NCI-H2227 (cell line): ENCODE results near the gene TYW1.
"Not testable (repeated sequence)": the region's sequence is repeated elsewhere in the genome, so short reads cannot be mapped to it uniquely, and the experiment has no call there.

Experiments used
- DNase-seq: peaks from one replicate; lab custom pipeline; 2025; ENCODE audit not compliant: unreplicated experiment; lab: John Stamatoyannopoulos, UW

Gene TYW1, protein sequence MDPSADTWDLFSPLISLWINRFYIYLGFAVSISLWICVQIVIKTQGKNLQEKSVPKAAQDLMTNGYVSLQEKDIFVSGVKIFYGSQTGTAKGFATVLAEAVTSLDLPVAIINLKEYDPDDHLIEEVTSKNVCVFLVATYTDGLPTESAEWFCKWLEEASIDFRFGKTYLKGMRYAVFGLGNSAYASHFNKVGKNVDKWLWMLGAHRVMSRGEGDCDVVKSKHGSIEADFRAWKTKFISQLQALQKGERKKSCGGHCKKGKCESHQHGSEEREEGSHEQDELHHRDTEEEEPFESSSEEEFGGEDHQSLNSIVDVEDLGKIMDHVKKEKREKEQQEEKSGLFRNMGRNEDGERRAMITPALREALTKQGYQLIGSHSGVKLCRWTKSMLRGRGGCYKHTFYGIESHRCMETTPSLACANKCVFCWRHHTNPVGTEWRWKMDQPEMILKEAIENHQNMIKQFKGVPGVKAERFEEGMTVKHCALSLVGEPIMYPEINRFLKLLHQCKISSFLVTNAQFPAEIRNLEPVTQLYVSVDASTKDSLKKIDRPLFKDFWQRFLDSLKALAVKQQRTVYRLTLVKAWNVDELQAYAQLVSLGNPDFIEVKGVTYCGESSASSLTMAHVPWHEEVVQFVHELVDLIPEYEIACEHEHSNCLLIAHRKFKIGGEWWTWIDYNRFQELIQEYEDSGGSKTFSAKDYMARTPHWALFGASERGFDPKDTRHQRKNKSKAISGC

DNA sequence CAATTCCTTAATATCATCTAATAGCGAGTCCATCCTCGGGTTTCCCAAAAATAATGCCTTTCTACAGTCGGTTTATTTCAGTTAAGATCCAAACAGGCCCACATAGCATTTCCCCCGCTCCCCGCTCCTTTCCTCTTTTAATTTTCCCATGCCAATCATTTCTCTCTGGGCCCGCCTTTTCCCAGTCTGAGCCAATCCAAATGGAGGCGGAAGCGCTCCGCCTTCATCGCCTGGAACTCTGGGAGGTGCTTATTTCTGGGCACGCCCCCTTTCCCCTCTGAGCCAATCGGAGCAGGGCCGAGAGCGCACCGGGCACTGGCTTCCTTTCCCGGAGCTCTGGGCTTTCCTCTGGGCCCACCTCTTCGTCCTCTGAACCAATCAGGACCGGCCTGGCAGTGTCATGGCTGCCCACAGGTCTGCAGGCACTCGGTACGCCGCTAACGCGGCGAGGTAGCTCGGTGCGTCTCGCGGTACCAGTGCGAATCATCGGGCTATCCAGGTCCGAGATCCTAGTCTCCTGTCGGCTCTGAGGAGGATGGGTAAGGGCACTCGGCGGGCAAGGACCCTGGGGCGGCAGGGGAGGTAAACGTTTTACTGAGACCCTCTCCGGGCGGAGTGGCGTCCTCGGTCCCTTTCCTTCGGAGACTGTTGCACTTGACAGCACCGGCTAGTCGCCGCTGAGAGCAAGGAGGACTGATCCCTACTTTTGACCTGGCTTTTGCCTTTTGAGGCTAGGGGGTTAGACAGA lies at the start of gene TYW1:
TSS of gene TYW1 (plus strand) at position 390 of the 748 bp plus-strand sequence. CDS start at position 536, 146 bp downstream.
- DNase-seq, result peak; percentile 99

DNA sequence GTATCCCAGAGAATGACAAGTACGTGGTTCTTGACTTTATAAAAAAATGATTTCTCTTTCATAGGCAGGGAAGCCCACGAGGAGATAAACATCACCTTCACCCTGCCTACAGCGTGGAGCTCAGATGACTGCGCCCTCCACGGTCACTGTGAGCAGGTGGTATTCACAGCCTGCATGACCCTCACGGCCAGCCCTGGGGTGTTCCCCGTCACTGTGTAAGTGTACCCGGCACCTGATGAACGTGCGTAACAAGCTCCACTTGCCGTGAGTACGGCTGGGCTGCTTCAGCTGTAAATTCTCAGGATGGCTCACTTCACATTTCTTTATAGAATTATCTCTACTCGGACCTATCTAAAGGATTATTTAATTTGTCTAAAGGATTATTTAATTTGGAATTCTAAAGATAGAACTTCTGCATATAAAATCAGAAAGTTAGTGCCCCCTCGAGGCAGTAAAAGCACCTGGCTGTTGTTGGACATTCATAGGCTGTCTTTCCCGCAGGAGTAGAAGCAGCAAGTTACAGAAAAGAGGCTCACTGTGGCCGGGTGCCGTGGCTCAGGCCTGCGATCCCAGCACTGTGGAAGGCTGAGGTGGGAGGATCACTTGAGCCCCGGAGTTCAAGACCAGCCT lies 48.0 kb upstream of the TYW1 start:
- DNase-seq, result no peak

DNA sequence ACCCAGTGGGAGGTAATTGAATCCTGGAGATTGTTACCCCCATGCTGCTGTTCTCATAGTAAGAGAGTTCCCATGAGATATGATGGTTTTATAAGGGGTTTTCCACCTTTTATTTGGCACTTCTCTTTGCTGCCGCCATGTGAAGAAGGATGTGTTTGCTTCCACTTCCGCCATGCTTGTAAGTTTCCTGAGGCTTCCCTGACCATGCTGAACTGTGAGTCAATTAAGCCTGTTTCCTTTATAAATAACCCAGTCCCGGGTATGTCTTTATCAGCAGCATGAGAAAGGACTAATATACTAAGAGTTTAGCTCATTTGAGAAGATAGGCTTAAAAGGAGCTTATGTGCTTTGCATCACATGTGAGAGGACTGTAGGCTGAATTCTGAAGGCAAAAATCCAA lies 46.3 kb upstream of the TYW1 start:
- DNase-seq, result no peak

DNA sequence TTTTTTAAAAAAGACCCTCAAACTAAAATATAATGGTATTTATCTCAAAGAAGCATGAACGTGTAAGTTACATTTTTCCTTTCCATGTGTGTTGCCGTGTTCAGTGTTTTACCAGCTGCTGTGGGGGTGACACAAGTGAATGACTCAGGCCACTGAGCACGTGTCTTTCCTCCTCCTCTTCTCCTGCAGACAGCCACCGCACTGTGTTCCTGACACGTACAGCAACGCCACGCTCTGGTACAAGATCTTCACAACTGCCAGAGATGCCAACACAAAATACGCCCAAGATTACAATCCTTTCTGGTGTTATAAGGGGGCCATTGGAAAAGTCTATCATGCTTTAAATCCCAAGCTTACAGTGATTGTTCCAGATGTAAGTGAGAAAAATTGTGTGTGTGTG lies 45.9 kb upstream of the TYW1 start:
- DNase-seq, result no peak

DNA sequence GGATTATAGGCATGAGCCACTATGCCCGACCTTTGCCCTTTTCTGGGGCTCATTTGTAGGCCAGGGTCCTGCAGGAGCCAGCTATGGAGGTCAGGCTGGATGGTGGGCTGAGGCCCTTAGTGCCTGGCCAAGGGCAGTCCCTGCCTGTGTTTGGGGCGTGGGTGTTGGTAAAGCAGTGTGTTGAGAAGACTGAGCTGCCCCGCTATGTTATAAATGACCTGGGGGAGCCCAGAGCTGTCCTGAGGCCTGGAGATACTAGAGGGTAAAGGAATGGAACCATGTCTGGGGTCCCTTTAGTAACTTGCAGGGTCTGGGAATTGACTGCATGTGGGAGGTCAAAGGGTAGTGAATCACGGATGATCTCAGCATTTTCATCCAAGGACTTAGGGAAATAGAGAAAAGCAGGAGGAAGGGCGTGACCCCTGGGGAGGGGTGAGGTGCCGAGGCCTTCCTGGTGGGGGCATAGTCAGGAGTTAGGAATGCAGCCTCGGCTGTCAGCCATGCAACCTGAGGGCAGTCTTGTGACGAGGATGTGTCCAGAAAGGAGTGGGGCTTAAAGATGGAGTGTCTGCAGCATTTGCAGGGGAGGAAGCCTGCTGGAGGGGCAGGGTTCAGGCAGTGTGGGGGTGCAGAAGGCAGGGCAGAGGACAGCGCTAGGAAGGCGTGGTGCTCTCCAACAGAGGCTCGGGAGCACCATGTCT lies 44.1 kb upstream of the TYW1 start:
- DNase-seq, result no peak

DNA sequence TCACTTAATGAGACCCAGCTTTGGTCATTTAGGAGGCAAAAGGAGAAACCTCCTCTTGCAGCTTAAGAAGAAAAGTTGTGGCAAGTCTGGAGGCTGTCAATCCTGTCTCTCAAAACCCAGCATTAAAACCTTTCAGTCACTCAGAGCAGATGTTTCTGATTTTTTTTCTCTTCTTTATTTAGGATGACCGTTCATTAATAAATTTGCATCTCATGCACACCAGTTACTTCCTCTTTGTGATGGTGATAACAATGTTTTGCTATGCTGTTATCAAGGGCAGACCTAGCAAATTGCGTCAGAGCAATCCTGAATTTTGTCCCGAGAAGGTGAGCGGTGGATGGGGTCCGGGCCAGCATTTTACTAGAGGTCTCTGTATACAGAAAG lies 43.6 kb upstream of the TYW1 start:
- no peak for DNase-seq

DNA sequence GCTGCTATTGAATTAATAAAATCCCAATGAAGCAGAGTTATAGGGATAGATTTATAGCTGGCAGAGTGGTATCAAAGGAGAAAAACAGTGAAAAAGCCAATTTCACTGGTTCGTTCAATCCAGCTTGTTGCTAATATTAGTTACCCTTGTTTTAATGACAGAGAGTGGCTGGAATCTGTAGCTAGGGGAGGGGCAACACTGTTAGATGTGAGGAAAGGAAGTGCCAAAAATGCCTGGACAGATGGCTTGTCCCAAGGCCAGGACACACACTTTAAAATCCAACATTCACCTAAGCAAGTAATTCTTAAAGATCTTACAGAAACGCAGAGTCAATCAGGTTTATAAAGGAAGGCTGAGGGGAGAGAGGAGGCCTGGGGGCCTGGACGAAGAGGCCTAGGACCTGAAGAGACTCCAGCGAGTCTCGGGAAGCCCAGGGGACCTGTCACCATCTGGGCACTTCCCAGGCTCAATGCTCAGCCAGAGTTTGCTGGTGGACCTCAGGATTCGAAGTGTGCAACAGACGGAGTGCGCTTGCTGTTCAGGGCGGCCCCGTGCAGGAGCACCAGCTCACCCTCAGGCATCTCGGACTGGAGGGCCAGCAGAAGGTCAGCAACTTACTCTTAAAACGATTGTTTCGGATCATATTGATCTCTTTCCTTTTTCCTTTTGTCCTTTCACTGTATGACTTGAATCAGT lies 38.9 kb upstream of the TYW1 start:
- DNase-seq, result no peak

DNA sequence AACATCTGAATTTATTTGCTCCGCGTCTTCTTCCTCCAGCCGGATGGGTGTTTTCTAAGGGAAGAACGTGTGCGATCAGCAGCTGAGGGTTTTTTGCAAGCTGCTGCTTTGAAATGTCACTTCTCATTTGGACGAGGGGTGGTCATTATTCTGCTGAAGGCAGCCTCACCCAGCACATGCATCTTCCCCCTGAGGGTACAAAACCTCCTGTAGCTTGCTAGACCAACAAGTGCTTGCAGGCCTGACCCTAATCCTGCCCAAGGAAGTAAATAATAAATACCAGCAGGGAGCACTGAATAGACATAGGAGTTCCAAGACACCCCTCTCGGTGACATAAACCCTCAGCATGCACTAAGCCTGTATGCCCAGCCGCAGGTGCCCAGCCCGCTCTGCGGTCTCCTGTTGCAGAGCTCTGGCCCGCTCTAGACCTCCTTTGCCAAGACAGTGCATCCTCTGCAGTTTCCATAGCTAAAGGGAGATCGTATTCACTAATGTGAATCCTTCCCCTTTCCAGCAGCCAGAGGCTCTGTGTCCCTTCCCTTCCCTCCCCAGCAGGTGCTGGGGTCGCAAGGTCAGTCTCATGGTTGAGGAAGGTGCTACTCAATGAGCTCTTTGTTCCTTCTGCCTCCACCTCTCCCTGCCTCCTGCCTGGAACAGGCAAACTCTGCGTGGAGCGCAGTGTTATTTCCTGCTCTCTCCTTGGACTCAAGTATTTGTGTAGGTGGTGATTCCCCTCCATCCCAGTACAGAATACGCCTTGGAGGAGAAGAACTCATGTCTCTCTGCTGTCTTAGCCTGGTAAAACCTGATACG lies 37.9 kb upstream of the TYW1 start:
- no peak for DNase-seq

DNA sequence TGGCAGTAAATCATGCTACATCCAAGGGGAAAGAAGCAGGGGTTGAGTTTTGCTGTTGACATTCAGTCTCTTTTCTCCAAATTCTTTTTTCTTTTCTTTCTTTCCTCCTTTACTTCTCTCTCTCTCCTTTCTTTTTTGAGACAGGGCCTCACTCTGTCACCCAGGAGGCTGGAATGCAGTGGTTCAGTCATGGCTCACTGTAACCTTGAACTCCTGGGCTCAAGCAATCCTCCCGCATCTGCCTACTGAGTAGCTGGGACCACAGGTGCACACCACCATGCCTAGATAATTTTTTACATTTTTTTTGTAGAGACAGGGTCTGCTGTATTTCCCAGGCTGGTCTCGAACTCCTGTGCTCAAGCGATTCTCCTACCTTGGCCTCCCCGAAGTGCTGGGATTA lies 36.4 kb upstream of the TYW1 start:
- no peak for DNase-seq

DNA sequence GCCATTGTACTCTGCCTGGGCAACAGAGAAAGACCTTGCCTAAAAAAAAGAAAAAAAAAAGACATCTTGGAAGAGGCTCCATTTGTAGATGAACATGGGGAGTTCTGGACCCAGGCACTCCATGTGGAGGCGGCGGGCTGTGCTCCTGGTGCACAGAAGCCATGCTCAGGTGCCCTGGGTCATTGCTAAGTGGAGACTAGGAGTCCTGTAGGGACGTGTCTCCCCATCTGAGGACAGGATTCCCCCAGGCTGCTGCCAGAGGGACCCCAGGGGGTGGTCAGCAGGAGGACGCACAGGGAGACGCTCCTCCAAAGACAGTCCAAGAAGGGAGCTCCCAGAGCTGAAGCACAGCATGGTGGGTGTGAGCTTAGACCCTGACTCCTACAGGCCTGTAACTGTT lies 35.5 kb upstream of the TYW1 start:
- no peak for DNase-seq

DNA sequence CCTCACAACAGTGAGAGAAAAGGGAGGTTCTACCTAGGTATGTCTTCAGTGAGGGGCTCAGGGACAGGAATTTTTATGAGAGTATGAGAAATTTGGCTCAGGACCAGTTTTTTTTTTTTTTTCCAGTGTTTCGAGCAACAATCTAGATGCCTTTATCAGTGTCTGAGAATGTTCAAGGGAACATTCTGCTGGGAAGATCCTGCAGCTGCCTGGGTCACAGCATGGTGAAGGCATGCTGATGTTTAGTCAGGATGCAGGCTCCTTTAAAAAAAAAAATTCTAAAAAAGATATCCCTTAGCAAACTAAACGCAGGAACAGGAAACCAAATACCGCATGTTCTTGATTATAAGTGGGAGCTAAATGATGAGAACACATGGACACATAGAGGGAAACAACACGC lies 32.2 kb upstream of the TYW1 start:
- no peak for DNase-seq

DNA sequence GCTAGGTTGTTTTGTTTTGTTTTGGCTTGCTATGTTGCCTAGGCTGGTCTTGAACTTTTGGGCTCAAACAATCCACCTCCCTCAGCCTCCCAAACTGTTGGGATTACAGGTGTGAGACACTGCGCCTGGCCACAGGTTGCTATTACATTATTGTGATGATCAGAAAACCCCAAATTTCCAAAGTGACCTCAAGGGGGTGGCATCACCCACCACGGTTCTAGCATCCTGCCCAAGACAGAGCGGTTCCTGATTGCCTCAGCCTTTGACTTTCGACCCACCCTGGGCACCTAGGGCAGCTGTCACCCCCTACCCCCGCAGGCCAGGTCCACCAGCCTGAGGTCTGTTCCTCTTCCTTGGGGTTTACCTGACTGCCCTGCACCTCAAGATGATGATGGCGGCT lies 29.6 kb upstream of the TYW1 start:
- DNase-seq, result no peak

DNA sequence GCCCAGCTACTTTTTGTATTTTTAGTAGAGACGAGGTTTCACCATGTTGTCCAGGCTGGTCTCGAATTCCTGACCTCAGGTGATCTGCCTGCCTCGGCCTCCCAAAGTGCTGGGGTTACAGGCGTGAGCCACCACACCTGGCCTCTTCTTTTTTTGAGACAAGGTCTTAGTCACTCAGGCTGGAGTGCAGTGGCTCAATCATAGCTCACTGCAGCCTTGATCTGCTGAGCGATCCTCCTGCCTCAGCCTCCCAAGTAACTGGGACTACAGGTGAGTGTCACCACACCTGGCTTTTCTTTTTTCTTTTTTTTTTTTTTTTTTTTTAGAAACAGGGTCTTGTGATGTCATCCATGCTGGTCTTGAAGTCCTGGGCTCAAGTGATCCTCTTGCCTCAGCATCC lies 27.6 kb upstream of the TYW1 start:
- not testable (repeated sequence) for DNase-seq

DNA sequence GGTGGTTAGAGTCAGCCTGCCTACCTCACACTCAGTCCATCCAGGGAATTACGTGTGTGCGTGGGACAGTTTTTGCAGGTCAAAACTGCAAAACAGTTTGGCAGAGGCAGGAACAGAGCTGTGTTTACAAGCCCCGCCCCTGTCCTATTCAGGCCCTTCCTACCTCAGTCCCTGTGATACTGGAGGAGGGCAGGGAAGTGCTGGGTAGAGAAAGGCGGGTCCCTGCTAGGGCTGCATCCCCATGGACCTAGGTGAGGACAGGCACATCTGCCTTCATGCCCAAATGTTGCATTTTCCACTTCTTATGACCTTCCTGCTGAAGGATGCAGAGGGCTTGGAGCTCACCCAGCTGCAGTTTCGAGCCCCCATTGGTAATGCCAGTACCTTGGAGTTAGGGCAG lies 26.3 kb upstream of the TYW1 start:
- DNase-seq, result no peak

DNA sequence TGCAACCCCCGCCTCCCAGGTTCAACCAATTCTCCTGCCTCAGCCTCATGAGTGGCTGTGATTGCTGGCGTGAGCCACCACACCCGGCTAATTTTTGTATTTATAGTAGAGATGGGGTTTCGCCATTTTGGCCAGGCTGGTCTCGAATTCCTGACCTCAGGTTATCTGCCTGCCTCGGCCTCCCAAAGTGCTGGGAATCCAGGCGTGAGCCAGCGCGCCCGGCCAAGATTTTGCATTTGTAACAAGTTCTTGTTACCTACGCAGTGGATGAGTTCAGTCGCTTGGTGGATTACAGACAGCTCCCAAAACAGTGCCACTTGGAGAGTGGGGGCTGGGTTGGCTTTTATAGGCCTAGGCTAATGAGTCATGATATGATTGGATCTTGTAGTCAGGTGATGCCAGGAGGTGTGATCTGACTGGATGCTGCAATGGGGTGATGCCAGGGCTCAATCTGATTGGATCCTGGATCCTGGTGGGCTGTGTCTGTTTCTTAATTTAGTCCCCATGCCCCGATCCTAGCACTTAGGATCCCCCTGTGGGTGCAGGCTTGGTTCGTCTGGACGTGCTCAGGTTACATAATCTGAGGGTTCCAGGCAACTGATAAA lies 21.5 kb upstream of the TYW1 start:
- DNase-seq, result no peak

DNA sequence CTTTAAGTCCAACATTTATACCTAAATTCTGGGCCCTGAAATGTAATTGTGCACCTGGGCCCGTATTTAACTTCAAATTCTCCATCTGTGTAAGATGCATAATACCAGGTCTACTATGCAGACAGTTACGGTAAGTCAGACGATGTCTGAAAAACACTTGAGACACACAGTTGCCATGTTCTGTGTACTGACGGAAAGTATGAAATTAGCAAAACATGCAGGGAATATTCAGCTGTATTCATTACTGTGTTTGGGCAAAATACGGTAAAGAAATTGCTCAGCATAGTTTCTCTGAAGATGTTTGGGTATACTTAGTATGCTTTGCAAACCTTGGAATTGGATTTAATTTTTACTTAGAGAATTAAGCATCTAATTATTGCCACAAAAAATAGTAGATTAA lies 18.3 kb upstream of the TYW1 start:
- DNase-seq, result not testable (repeated sequence)

DNA sequence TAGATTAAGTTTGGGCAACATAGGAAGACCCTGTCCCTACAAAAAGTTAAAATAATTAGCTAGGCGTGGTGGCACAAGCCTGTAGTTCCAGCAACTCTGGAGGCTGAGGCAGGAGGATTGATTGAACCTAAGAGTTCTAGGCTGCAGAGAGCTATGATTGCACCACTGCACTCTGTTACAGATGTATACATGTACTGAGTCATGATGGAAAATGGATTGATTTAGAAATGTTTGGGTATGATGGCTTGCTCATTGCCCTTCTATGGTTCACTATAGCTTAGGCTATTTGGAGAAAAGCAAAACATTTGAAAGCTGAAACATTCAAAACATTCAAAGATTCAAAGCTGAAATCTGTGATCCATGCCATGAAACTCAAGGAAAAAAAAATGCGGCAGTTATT lies 17.6 kb upstream of the TYW1 start:
- not testable (repeated sequence) for DNase-seq

DNA sequence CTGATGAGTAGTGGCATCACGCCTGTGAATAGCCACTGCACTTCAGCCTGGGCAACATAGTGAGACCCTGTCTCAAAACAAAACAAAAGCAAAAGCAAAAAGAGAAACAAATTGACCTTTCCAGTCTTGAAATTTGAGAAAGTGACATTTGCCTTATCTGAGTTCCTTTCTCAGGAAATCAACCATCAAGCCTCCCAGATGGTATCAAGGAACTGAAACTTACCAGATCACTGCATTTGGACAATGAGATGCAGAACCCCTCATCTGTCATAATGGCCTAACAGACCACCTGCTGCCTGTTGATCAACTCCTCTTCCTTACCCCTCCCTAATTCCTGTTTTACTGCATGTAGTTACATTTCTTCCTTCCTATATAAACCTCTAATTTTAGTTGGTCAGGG lies 16.3 kb upstream of the TYW1 start:
- DNase-seq, result not testable (repeated sequence)

DNA sequence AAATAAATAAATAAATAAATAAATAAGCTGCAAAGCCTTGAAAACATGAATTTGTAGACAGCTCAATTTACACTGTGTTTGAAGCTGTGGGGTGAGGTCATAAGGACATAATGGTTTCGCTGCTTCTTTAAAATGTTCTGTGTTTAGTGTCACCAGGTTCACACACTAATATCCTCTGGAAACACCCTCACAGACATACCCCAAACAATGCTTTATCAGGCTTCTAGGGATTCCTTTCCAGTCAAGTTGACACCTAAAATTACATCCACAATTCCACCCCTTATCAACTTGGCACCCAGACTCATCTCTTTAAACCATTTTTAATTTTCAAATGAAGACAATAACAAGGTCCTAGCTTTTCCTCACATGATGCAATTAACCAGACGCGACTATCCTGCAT lies 7.1 kb upstream of the TYW1 start:
- not testable (repeated sequence) for DNase-seq
